B cell (primary cell): ENCODE data around the gene RAB3D. TPM values are rescaled to one million over a fixed set of nuclear protein-coding genes. Genes with fewer than 3 reads are reported as not detected.

ENCODE experiments used
- ATAC-seq: fragments of 200-7000 bp; cut with Tn5 transposase; one replicate; pipeline ENCODE4 v1.10.0; 2021; ENCODE audit warnings: low read depth, mild to moderate bottlenecking, moderate number of reproducible peaks, moderate library complexity
- CTCF ChIA-PET: fragments of 350-600 bp; sonication (Branson Sonifier 250); formaldehyde crosslinking; loops from one replicate; lab custom pipeline; 2021; ENCODE audit warnings: antibody characterized with exemption, inconsistent platforms; lab: Charles Lee
- POLR2A ChIA-PET: fragments of 350-600 bp; sonication (Branson Sonifier 250); formaldehyde crosslinking; loops from one replicate; lab custom pipeline; 2021; ENCODE audit warnings: antibody characterized with exemption; lab: Charles Lee
- DNase-seq: peaks from one replicate; pipeline ENCODE4 v3.0.0; 2013
- H2AFZ ChIP-seq: 2 replicates; pipeline ENCODE4 v1.6.1; 2012; ENCODE audit warnings: mild to moderate bottlenecking, low read depth, low read length; ENCODE audit not compliant: insufficient read depth, poor library complexity, severe bottlenecking
- H3K27ac ChIP-seq, 2 donors: 1 replicate in 1 of 2; 2 replicates in 1 of 2; pipeline ENCODE4 v1.5.1; 2012 to 2013; ENCODE audit warnings: low read length in 2 of 2, mild to moderate bottlenecking in 2 of 2, moderate library complexity in 1 of 2
- H3K27me3 ChIP-seq, 4 experiments: fragments of 200-600 bp in 1 of 4; sonication (generic) in 1 of 4; replicated peaks in 1 of 4; 1 replicate in 2 of 4; 2 replicates in 2 of 4; pipeline versions ENCODE4 v1.6.1 to v1.7.0; 2013 to 2016; ENCODE audit warnings: low read length in 3 of 4, mild to moderate bottlenecking in 2 of 4, mixed read lengths in 1 of 4, moderate library complexity in 1 of 4; ENCODE audit not compliant: insufficient read depth in 4 of 4, control insufficient read depth in 3 of 4; ENCODE audit errors: control extremely low read depth in 1 of 4
- H3K36me3 ChIP-seq, 2 experiments: replicated peaks in 1 of 2; 1 replicate in 1 of 2; 2 replicates in 1 of 2; pipeline versions ENCODE4 v1.6.1 to v1.7.1; 2013; ENCODE audit warnings: low read length in 1 of 2; ENCODE audit not compliant: insufficient read depth in 2 of 2, control insufficient read depth in 1 of 2; ENCODE audit errors: control extremely low read depth in 1 of 2, extremely low read depth in 1 of 2
- H3K4me1 ChIP-seq, 2 donors: fragments of 200-600 bp in 1 of 2; sonication (generic) in 1 of 2; 1 replicate in 1 of 2; 2 replicates in 1 of 2; pipeline versions ENCODE4 v1.5.1 to v1.6.1; 2013 to 2017; ENCODE audit warnings: low read length in 2 of 2; ENCODE audit not compliant: control insufficient read depth in 2 of 2, insufficient read depth in 2 of 2
- H3K4me2 ChIP-seq: replicated peaks from 2 replicates; pipeline ENCODE3; 2012; ENCODE audit warnings: mild to moderate bottlenecking, low read depth, low read length; ENCODE audit not compliant: poor library complexity, severe bottlenecking
- H3K4me3 ChIP-seq, 5 experiments: fragments of 200-600 bp in 1 of 5; sonication (generic) in 1 of 5; 1 replicate in 3 of 5; 2 replicates in 2 of 5; pipeline versions ENCODE4 v1.5.1 to v1.7.0; 2011 to 2016; ENCODE audit warnings: low read length in 4 of 5, mild to moderate bottlenecking in 4 of 5, low read depth in 2 of 5, control low read depth in 1 of 5, moderate library complexity in 1 of 5; ENCODE audit not compliant: insufficient read depth in 1 of 5; ENCODE audit errors: control extremely low read depth in 1 of 5, extremely low read depth in 1 of 5
- H3K79me2 ChIP-seq: fragments of 200-600 bp; sonication (generic); one replicate; pipeline ENCODE4 v1.6.0; 2016; ENCODE audit warnings: low read length; ENCODE audit not compliant: control insufficient read depth, insufficient read depth
- H3K9ac ChIP-seq: fragments of 200-600 bp; sonication (generic); 2 replicates; pipeline ENCODE4 v1.6.1; 2017; ENCODE audit warnings: mild to moderate bottlenecking, low read length, moderate library complexity
- H3K9me3 ChIP-seq, 3 donors: one replicate each; pipeline versions ENCODE4 v1.6.1 to v1.7.1; 2013; ENCODE audit warnings: low read length in 2 of 3; ENCODE audit not compliant: control insufficient read depth in 2 of 3, insufficient read depth in 1 of 3; ENCODE audit errors: control extremely low read depth in 1 of 3
- H4K20me1 ChIP-seq: 2 replicates; pipeline ENCODE4 v1.6.0; 2012; ENCODE audit warnings: mild to moderate bottlenecking, low read length; ENCODE audit not compliant: insufficient read depth, control insufficient read depth, poor library complexity, severe bottlenecking
- H3K27ac Mint-ChIP-seq: one replicate; pipeline ENCODE4 v1.8.0; 2021; ENCODE audit warnings: mixed read lengths
- H3K27me3 Mint-ChIP-seq: one replicate; pipeline ENCODE4 v1.8.0; 2021; ENCODE audit warnings: mixed read lengths
- H3K4me1 Mint-ChIP-seq: one replicate; pipeline ENCODE4 v1.8.0; 2021; ENCODE audit warnings: mixed read lengths
- H3K4me3 Mint-ChIP-seq: one replicate; pipeline ENCODE4 v1.8.0; 2021; ENCODE audit warnings: mixed read lengths
- H3K9me3 Mint-ChIP-seq: one replicate; pipeline ENCODE4 v1.8.0; 2022; ENCODE audit warnings: mixed read lengths; ENCODE audit not compliant: insufficient read depth
- CTCF ChIP-seq: fragments of 200-600 bp; IDR thresholded peaks from one replicate; pipeline ENCODE4 v1.8.0; 2022; ENCODE audit warnings: antibody characterized with exemption, mild to moderate bottlenecking
- EZH2 ChIP-seq: IDR thresholded peaks from 2 replicates; pipeline ENCODE4 v1.6.1; 2012; ENCODE audit warnings: borderline replicate concordance, low read depth, mild to moderate bottlenecking, moderate library complexity, low read length; ENCODE audit not compliant: insufficient read depth, poor library complexity, severe bottlenecking
- WGBS: methylation state at CpG from one replicate; pipeline ENCODE4 v1.1.5; 2013; ENCODE audit warnings: missing lambda C conversion rate; ENCODE audit not compliant: insufficient coverage; 5-methylcytosine and 5-hydroxymethylcytosine counted together
- intact Hi-C: fragments of 100-400 bp; cut with micrococcal nuclease; formaldehyde crosslinking; loops from one replicate; pipeline ENCODE4 v1.10.0; 2022
- polyA plus RNA-seq: library from polyadenylated mRNA; depleted of rRNA; stranded (reverse); fragments of >200 nt; gene quantifications from 2 replicates; pipeline ENCODE4 v1.2.3, GENCODE V29; 2012
- total RNA-seq, 2 donors: library from RNA; stranded (reverse); fragments of 120-200 nt in 1 of 2; gene quantifications; 1 replicate in 1 of 2; 2 replicates in 1 of 2; pipeline versions ENCODE4 v1.2.3 to v1.2.4, GENCODE V29; 2013 to 2022

RAB3D gene
- total and polyA plus RNA-seq, 2 donors (not counting 1 experiment from before 2014, with no cell fraction given): 5.3 to 8.9 TPM

- Histone ChIP-seq H3K79me2 (no peaks in the 10 kb centered on the region), H3K4me1 (no peaks in the 10 kb centered on the region), H3K4me2 (no peak overlapping the region), H2AFZ (no peak overlapping the region), H3K9ac (no peak overlapping the region), H4K20me1 (no peaks in the 10 kb centered on the region), H3K36me3 (peaks cover 0 to 9% of the 10 kb centered on the region in 2 experiments), H3K27me3 (peaks cover 0 to 4% (median 0%) of the 10 kb centered on the region in 4 experiments), H3K27ac (no peak overlapping the region), H3K4me3 (no peak overlapping the region), H3K9me3 (no peaks in the 10 kb centered on the region)
- WGBS: 94% methylated on average over 43 of the region's 43 CpGs
- Mint-ChIP-seq H3K27me3 (peaks cover 3% of the 10 kb centered on the region), H3K4me1 (peaks cover 2% of the 10 kb centered on the region), H3K4me3 (no peak overlapping the region), H3K9me3 (no peaks in the 10 kb centered on the region), H3K27ac (no peak overlapping the region)
- no peak for ATAC-seq
- POLR2A ChIA-PET: interaction anchor here (0.6 kb wide), 1 partner anchor 289 kb away, joined by 9 read pairs; no protein-coding TSS in a partner anchor
- CTCF ChIA-PET: interaction anchor here (0.7 kb wide), 1 partner anchor 237 kb away, joined by 3 read pairs; no protein-coding TSS in a partner anchor
- no peak for TF ChIP-seq CTCF
- TF ChIP-seq EZH2: no peak
- DNase-seq: no peak
- intact Hi-C loops: no loop called here
Observed at GRCh38 chr19:11361037-11361770, 21.7 kb upstream of the RAB3D start.

GRCh38 chr19:11359421-11359820 is 20.0 kb upstream of the RAB3D start:
- WGBS: 98% methylated on average over 10 of the region's 11 CpGs
- Histone ChIP-seq H3K9ac (no peak overlapping the region), H3K4me3 (no peak overlapping the region), H2AFZ (no peak overlapping the region), H3K9me3 (peaks cover 0 to 12% (median 0%) of the 10 kb centered on the region in 3 donors), H3K4me2 (no peak overlapping the region), H4K20me1 (no peaks in the 10 kb centered on the region), H3K27ac (no peak overlapping the region), H3K27me3 (peaks cover 0 to 11% (median 4%) of the 10 kb centered on the region in 4 experiments), H3K36me3 (no peaks in the 10 kb centered on the region), H3K4me1 (peaks cover 4 to 7% of the 10 kb centered on the region in 2 donors), H3K79me2 (no peaks in the 10 kb centered on the region)
- ATAC-seq: no peak
- ChIA-PET POLR2A (no interaction called here), CTCF (no interaction called here)
- no peak for DNase-seq
- no peak overlapping the region for H3K4me3 Mint-ChIP-seq
- intact Hi-C loops: no loop called here
- H3K27ac Mint-ChIP-seq: no peak overlapping the region
- H3K9me3 Mint-ChIP-seq: no peaks in the 10 kb centered on the region
- TF ChIP-seq CTCF (no peak), EZH2 (no peak)
- peaks cover 13% of the 10 kb centered on the region for H3K4me1 Mint-ChIP-seq
- H3K27me3 Mint-ChIP-seq: peaks cover 11% of the 10 kb centered on the region
